GM12801 (cell line): ENCODE results near the gene CNKSR1.

Experiments
- TF ChIP-seq, protein P1 (sequence below): IDR thresholded peaks from one replicate; pipeline ENCODE4 v1.5.1; 2011; ENCODE audit warnings: control low read depth; ENCODE audit not compliant: insufficient read length; ENCODE audit errors: extremely low read depth

CNKSR1 gene

DNA sequence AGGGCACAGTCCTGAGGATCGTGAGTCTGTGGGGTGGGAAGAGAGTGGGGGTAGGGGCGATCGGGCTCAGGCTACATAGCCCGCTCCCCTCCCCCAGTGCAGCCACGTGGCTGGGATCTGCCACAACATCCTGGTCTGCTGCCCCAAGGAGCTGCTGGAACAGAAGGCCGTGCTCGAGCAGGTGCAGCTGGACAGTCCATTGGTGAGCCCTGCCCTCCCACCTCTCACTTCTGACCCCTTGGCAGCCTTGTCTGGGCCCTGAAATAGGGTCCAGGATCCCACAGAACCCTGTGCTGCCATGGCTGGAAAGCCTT, 5.0 kb downstream of the CNKSR1 start:
- TF ChIP-seq, protein P1, sequence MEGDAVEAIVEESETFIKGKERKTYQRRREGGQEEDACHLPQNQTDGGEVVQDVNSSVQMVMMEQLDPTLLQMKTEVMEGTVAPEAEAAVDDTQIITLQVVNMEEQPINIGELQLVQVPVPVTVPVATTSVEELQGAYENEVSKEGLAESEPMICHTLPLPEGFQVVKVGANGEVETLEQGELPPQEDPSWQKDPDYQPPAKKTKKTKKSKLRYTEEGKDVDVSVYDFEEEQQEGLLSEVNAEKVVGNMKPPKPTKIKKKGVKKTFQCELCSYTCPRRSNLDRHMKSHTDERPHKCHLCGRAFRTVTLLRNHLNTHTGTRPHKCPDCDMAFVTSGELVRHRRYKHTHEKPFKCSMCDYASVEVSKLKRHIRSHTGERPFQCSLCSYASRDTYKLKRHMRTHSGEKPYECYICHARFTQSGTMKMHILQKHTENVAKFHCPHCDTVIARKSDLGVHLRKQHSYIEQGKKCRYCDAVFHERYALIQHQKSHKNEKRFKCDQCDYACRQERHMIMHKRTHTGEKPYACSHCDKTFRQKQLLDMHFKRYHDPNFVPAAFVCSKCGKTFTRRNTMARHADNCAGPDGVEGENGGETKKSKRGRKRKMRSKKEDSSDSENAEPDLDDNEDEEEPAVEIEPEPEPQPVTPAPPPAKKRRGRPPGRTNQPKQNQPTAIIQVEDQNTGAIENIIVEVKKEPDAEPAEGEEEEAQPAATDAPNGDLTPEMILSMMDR, result no peak

DNA sequence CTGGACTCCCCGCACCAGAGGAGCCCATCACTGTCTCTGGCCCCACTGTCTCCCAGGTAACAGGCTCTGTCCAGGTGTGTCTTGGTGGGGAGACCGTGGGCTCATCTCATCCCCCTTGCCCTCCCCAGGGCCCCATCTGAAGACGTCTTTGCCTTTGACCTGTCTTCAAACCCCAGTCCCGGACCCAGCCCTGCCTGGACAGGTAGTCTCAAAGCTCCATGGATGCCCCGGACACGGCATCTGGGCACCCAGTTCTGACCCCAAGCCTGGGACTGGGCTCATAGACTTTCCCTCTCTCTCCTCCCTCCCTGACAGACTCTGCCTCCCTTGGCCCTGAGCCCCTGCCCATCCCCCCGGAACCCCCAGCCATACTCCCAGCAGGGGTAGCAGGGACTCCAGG, 6.8 kb downstream of the CNKSR1 start:
- TF ChIP-seq, protein P1, result no peak

DNA sequence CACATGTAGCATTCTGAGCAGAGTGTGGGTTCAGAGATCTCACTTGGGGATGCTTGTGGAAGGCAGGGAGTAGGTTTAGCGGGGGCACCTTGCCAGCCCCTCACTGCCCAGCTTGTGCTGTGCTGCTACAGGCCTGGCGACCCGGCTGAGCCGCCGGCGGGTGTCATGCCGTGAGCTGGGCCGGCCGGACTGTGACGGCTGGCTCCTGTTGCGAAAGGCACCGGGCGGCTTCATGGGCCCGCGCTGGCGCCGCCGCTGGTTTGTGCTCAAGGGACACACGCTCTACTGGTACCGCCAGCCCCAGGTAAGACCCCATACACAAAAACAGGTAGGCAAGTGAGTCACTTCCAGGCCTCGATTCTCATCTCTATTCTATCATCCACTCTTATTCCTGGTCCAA, 7.6 kb downstream of the CNKSR1 start:
- TF ChIP-seq, protein P1, result no peak

DNA sequence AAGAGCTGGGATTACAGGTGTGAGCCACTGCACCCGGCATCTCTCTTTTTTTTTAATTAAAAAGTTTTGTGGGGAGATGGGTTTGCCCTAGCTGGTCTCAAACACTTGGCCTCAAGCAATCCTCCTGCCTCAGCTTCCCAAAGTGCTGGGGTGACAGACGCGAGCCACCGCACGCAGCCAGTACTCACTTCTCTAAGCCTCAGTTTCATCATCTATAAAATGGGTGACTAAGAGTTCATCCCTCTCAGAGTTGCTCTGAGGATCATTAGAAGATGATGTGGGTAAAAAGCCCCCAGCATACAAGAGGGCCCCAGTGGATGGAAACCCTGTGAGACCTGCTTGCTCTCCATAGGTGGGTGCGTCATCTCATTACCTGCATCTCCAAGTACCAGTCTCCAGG, 10.6 kb downstream of the CNKSR1 start:
- TF ChIP-seq, protein P1, result no peak

DNA sequence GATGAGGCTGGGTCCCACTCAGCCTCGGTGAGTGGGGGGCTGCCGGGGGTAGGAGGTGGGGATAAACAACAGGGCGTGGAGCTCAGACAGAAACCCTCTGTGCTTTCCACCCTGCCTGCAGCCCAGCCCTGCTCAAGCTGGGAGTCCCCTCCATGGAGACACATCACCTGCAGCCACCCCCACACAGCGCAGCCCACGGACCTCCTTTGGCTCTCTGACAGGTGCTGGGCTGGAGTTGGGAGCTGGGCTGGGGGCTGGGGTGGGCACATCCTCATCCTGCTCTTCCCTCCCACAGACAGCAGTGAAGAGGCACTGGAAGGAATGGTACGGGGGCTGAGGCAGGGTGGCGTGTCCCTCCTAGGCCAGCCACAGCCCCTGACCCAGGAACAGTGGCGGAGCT, 11.2 kb downstream of the CNKSR1 start:
- TF ChIP-seq, protein P1, result no peak

DNA sequence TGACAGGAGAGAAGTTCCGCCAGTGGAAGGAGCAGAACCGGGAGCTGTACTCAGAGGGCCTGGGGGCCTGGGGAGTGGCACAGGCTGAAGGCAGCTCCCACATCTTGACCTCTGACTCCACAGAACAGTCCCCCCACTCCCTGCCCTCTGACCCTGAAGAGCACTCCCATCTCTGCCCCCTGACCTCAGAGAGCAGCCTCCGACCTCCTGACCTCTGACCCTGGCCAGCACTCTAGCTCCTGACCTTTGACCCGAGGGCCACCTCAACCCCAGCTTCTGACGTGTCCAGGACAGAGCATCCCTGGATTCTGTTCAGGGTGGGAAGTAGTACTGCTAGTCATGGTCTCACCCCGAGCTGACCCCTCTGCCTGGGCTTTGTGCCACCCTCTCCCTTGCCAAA, 12.0 kb downstream of the CNKSR1 start:
- TF ChIP-seq, protein P1, result no peak

DNA sequence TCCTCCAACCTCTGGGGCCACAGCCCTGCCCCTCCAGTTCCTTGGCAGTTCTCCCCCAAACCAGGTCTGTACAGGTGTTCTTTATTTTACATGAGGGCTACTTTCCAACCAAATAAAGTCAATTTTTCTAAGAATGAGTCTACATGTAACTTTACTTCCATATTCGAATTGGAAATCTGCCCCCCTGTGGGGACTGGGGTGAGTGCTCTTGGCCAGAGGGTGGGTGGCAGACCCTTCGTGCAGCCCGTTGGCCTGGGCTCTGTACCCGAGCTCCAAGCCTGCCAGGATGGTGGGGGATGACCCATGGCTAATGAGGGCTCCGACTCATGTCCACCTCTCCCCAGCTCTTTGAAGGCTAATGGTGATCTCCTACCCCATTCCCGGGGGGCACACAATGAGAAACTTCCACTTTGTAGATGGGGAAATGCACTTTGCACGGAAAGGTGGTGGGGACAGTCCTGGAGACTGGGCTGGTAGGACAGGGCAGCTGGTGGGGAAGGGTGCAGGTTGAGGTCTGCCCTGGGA, 12.5 kb downstream of the CNKSR1 start:
- TF ChIP-seq, protein P1, result no peak

DNA sequence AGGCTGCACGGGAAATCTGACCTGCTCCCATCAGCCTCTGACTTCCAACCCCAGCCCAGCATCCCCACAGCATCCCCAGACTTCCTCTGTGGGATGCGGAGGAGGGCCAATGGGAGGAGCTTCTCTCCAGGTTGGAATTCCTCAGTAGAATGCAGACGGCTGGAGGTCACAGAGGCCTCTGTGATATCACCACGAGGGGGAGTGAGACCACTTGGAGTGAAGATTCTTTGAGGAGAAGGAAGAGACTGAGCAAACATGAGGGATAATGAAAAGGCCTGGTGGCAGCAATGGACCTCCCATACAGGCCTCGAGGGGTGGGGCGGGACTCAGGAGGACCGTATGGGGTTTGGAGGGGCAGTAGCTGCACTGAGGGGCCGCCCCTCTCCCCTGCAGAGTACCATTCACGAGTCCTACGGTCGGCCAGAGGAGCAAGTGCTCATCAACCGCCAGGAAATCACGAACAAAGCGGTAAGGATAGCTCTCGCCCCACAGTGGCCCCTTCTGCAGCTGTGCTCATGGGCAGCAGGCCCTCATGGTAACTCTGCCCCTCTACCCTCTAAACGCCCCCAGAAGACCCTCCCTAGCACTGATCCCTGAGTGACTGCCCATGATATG, 13.2 kb downstream of the CNKSR1 start, which contains the start of gene CATSPER4:
TSS of gene CATSPER4 (plus strand) at position 230 of the 615 bp plus-strand sequence. CDS start at position 256, 26 bp downstream.
- TF ChIP-seq, protein P1, result no peak
